NB4 (cell line): Measurements from ENCODE around the gene LFNG.

Experiments used
- MAX ChIP-seq: IDR thresholded peaks from 2 replicates; pipeline ENCODE4 v1.6.1; 2011; ENCODE audit warnings: low read depth, low read length
- MYC ChIP-seq: IDR thresholded peaks from 2 replicates; pipeline ENCODE4 v1.6.1; 2011; ENCODE audit warnings: low read depth, low read length
- POLR2A ChIP-seq: IDR thresholded peaks from 2 replicates; pipeline ENCODE4 v1.6.1; 2011; ENCODE audit warnings: mild to moderate bottlenecking; ENCODE audit not compliant: insufficient read length; ENCODE audit errors: extremely low read depth
- TF ChIP-seq, protein P1 (sequence below): IDR thresholded peaks from one replicate; pipeline ENCODE4 v1.5.1; 2012; ENCODE audit warnings: low read depth, low read length

DNA sequence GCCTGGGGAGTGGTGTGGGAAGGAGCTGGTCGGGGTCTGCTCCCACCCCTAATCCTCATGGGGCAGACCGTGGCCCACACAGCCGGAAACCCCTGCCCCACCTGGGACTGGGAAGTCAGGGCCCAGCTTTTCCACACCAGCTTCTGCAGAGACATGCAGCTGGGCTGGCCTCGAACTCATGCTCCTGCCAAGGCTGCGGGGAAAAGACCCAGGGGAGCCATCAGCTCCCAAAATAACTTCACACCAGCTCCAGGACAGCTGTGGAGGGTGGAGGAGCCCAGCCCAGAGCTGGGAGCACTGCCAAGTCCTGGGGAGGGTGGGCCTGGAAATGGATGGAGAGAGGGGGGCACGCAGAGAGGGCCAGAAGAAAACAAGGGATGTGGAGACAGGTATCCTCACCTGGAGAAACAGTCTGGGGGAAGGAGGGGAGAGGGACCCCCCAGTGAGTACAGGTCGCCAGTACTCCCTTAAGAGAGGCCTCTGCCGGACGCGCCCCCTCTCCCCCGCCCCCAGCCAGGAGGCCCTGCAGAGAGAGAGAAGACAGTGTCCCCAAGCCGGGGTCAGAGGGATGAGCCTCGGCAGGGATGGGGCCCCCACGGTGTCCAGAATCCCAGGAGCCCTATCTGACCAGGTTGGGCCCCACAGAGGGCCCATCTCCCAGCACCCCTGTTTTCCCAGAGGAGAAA, 31.8 kb upstream of the LFNG start:
- TF ChIP-seq, protein P1, sequence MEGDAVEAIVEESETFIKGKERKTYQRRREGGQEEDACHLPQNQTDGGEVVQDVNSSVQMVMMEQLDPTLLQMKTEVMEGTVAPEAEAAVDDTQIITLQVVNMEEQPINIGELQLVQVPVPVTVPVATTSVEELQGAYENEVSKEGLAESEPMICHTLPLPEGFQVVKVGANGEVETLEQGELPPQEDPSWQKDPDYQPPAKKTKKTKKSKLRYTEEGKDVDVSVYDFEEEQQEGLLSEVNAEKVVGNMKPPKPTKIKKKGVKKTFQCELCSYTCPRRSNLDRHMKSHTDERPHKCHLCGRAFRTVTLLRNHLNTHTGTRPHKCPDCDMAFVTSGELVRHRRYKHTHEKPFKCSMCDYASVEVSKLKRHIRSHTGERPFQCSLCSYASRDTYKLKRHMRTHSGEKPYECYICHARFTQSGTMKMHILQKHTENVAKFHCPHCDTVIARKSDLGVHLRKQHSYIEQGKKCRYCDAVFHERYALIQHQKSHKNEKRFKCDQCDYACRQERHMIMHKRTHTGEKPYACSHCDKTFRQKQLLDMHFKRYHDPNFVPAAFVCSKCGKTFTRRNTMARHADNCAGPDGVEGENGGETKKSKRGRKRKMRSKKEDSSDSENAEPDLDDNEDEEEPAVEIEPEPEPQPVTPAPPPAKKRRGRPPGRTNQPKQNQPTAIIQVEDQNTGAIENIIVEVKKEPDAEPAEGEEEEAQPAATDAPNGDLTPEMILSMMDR = no peak
- TF ChIP-seq MAX = no peak
- TF ChIP-seq POLR2A = no peak
- TF ChIP-seq MYC = no peak
